ENCODE data around the gene CRYBG1. TPM values are rescaled to one million over a fixed set of nuclear protein-coding genes. Genes with fewer than 3 reads are reported as not detected.

The CRYBG1 gene
- total RNA-seq, 1 donor from 2014 or later: 3.7 TPM

- peaks cover 3 to 6% (median 5%) of the 10 kb centered on the region in 3 donors for H3K36me3 ChIP-seq (ENCODE audit: control insufficient read depth in 3 of 3, insufficient read depth in 3 of 3, low read length in 3 of 3)
- H3K27ac ChIP-seq (ENCODE audit: low read depth, low read length): no peak overlapping the region
- no peak overlapping the region for H3K4me3 ChIP-seq (ENCODE audit: low read length in 3 of 3)
- no peaks in the 10 kb centered on the region for H3K9me3 ChIP-seq (ENCODE audit: control insufficient read depth in 3 of 3, low read length in 3 of 3)
- H3K9ac ChIP-seq (ENCODE audit: low read depth in 1 of 3, low read length in 3 of 3): no peak overlapping the region
- H3K27me3 ChIP-seq (ENCODE audit: control insufficient read depth in 3 of 3, insufficient read depth in 3 of 3, low read length in 3 of 3): no peaks in the 10 kb centered on the region
- H3K4me1 ChIP-seq (ENCODE audit: control insufficient read depth in 3 of 3, insufficient read depth in 3 of 3, low read length in 3 of 3): peaks cover 0 to 2% (median 0%) of the 10 kb centered on the region in 3 donors
Observed at GRCh38 chr6:106564476-106564875, 204.0 kb downstream of the CRYBG1 start.

DNA sequence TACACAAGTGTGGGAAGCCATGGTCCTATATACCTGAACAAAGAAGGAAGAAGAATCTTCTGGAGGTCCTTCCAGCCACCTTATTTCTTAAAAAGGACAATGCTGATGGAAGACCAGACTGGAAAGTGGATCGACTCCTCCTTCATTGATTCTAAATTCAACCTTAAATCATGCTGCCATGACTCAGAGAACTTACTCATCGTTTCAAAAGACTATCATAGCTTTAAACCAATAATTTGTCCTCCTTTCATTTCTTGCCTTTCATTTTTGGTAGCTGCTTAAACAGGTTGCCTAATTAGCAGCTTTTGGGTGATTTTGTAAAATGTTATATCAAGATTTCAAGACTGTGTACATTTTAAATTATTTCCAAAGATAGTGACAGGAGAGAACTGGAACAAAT, 208.0 kb downstream of the CRYBG1 start:
- H3K4me3 ChIP-seq (ENCODE audit: low read length in 3 of 3): no peak overlapping the region
- H3K4me1 ChIP-seq (ENCODE audit: control insufficient read depth in 3 of 3, insufficient read depth in 3 of 3, low read length in 3 of 3): peaks cover 2 to 10% (median 2%) of the 10 kb centered on the region in 3 donors
- H3K36me3 ChIP-seq (ENCODE audit: control insufficient read depth in 3 of 3, insufficient read depth in 3 of 3, low read length in 3 of 3): peaks cover 13 to 30% (median 16%) of the 10 kb centered on the region in 3 donors
- H3K27ac ChIP-seq (ENCODE audit: low read depth, low read length): no peak overlapping the region
- no peaks in the 10 kb centered on the region for H3K27me3 ChIP-seq (ENCODE audit: control insufficient read depth in 3 of 3, insufficient read depth in 3 of 3, low read length in 3 of 3)
- H3K9me3 ChIP-seq (ENCODE audit: control insufficient read depth in 3 of 3, low read length in 3 of 3): no peaks in the 10 kb centered on the region
- H3K9ac ChIP-seq (ENCODE audit: low read depth in 1 of 3, low read length in 3 of 3): no peak overlapping the region

DNA sequence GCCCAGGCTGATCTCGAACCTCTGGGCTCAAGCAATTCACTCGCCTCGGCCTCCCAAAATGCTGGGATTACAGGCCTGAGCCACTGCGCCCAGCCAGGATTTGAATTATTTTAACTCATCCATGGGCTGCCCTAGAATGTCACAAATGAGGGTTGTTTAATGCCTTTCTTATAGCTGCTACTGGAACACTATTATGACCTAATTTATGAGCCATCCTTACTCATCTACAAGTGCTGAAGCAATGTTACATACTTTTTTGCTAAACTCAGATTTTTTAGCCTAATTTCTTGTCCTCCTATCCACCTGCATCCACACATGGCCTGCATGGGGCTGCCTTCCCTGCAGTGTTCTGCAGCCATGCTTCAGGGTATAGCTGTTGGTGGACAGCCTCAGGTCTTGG, 208.9 kb downstream of the CRYBG1 start:
- no peaks in the 10 kb centered on the region for H3K27me3 ChIP-seq (ENCODE audit: control insufficient read depth in 3 of 3, insufficient read depth in 3 of 3, low read length in 3 of 3)
- peaks cover 11 to 30% (median 16%) of the 10 kb centered on the region in 3 donors for H3K36me3 ChIP-seq (ENCODE audit: control insufficient read depth in 3 of 3, insufficient read depth in 3 of 3, low read length in 3 of 3)
- no peak overlapping the region for H3K27ac ChIP-seq (ENCODE audit: low read depth, low read length)
- H3K4me3 ChIP-seq (ENCODE audit: low read length in 3 of 3): no peak overlapping the region
- no peaks in the 10 kb centered on the region for H3K9me3 ChIP-seq (ENCODE audit: control insufficient read depth in 3 of 3, low read length in 3 of 3)
- no peak overlapping the region for H3K9ac ChIP-seq (ENCODE audit: low read depth in 1 of 3, low read length in 3 of 3)
- peaks cover 2 to 17% (median 10%) of the 10 kb centered on the region in 3 donors for H3K4me1 ChIP-seq (ENCODE audit: control insufficient read depth in 3 of 3, insufficient read depth in 3 of 3, low read length in 3 of 3)

GRCh38 chr6:106572436-106572835, 211.9 kb downstream of the CRYBG1 start:
- Histone ChIP-seq H3K9ac (ENCODE audit: low read depth in 1 of 3, low read length in 3 of 3) (no peak overlapping the region), H3K36me3 (ENCODE audit: control insufficient read depth in 3 of 3, insufficient read depth in 3 of 3, low read length in 3 of 3) (peaks cover 11 to 35% (median 16%) of the 10 kb centered on the region in 3 donors), H3K27ac (ENCODE audit: low read depth, low read length) (no peak overlapping the region), H3K4me1 (ENCODE audit: control insufficient read depth in 3 of 3, insufficient read depth in 3 of 3, low read length in 3 of 3) (peaks cover 0 to 28% (median 23%) of the 10 kb centered on the region in 3 donors), H3K9me3 (ENCODE audit: control insufficient read depth in 3 of 3, low read length in 3 of 3) (no peaks in the 10 kb centered on the region), H3K4me3 (ENCODE audit: low read length in 3 of 3) (no peak overlapping the region), H3K27me3 (ENCODE audit: control insufficient read depth in 3 of 3, insufficient read depth in 3 of 3, low read length in 3 of 3) (no peaks in the 10 kb centered on the region)

- Histone ChIP-seq H3K9ac (ENCODE audit: low read depth in 1 of 3, low read length in 3 of 3) (peak overlapping the region in 1 of 3 donors; percentile 19), H3K36me3 (ENCODE audit: control insufficient read depth in 3 of 3, insufficient read depth in 3 of 3, low read length in 3 of 3) (peaks cover 10 to 33% (median 13%) of the 10 kb centered on the region in 3 donors), H3K9me3 (ENCODE audit: control insufficient read depth in 3 of 3, low read length in 3 of 3) (no peaks in the 10 kb centered on the region), H3K27me3 (ENCODE audit: control insufficient read depth in 3 of 3, insufficient read depth in 3 of 3, low read length in 3 of 3) (no peaks in the 10 kb centered on the region), H3K4me1 (ENCODE audit: control insufficient read depth in 3 of 3, insufficient read depth in 3 of 3, low read length in 3 of 3) (peaks cover 0 to 28% (median 23%) of the 10 kb centered on the region in 3 donors), H3K27ac (ENCODE audit: low read depth, low read length) (no peak overlapping the region), H3K4me3 (ENCODE audit: low read length in 3 of 3) (no peak overlapping the region)
Observed at GRCh38 chr6:106572875-106573585, 212.5 kb downstream of the CRYBG1 start.

- peak overlapping the region; percentile 87 for H3K27ac ChIP-seq (ENCODE audit: low read depth, low read length)
- H3K27me3 ChIP-seq (ENCODE audit: control insufficient read depth in 3 of 3, insufficient read depth in 3 of 3, low read length in 3 of 3): no peaks in the 10 kb centered on the region
- H3K36me3 ChIP-seq (ENCODE audit: control insufficient read depth in 3 of 3, insufficient read depth in 3 of 3, low read length in 3 of 3): peaks cover 3 to 28% (median 11%) of the 10 kb centered on the region in 3 donors
- no peaks in the 10 kb centered on the region for H3K9me3 ChIP-seq (ENCODE audit: control insufficient read depth in 3 of 3, low read length in 3 of 3)
- peak overlapping the region; percentile 37 to 69 (median 48) for H3K9ac ChIP-seq (ENCODE audit: low read depth in 1 of 3, low read length in 3 of 3)
- H3K4me3 ChIP-seq (ENCODE audit: low read length in 3 of 3): no peak overlapping the region
- H3K4me1 ChIP-seq (ENCODE audit: control insufficient read depth in 3 of 3, insufficient read depth in 3 of 3, low read length in 3 of 3): peaks cover 0 to 30% (median 23%) of the 10 kb centered on the region in 3 donors
Observed at GRCh38 chr6:106574741-106575458, 214.4 kb downstream of the CRYBG1 start.

- peaks cover 0 to 21% (median 20%) of the 10 kb centered on the region in 3 donors for H3K4me1 ChIP-seq (ENCODE audit: control insufficient read depth in 3 of 3, insufficient read depth in 3 of 3, low read length in 3 of 3)
- peaks cover 8 to 19% (median 14%) of the 10 kb centered on the region in 3 donors for H3K36me3 ChIP-seq (ENCODE audit: control insufficient read depth in 3 of 3, insufficient read depth in 3 of 3, low read length in 3 of 3)
- no peak overlapping the region for H3K4me3 ChIP-seq (ENCODE audit: low read length in 3 of 3)
- no peaks in the 10 kb centered on the region for H3K27me3 ChIP-seq (ENCODE audit: control insufficient read depth in 3 of 3, insufficient read depth in 3 of 3, low read length in 3 of 3)
- no peak overlapping the region for H3K27ac ChIP-seq (ENCODE audit: low read depth, low read length)
- no peak overlapping the region for H3K9ac ChIP-seq (ENCODE audit: low read depth in 1 of 3, low read length in 3 of 3)
- no peaks in the 10 kb centered on the region for H3K9me3 ChIP-seq (ENCODE audit: control insufficient read depth in 3 of 3, low read length in 3 of 3)
Observed at GRCh38 chr6:106579281-106579680, 218.8 kb downstream of the CRYBG1 start.

DNA sequence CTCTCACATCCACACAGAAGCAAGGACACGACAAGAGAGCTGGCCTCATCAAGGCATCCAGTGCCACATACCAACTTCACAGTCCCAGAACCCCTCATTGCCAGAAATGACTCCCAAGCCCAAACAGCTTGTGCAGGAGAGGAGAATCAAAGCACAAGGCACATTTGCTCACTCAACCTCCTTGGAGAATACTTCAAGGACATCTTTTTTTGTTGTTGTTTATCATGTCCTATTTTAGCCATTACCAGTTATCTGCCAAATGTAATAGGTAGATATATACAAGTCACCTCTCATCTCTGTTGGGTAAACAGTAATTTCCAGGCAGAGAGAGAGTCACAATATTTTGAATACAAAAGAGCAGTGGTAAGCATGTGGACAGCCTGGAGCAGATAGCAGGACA, 221.0 kb downstream of the CRYBG1 start:
- peaks cover 8 to 19% (median 15%) of the 10 kb centered on the region in 3 donors for H3K36me3 ChIP-seq (ENCODE audit: control insufficient read depth in 3 of 3, insufficient read depth in 3 of 3, low read length in 3 of 3)
- peak overlapping the region; percentile 39 for H3K27ac ChIP-seq (ENCODE audit: low read depth, low read length)
- no peak overlapping the region for H3K9ac ChIP-seq (ENCODE audit: low read depth in 1 of 3, low read length in 3 of 3)
- no peak overlapping the region for H3K4me3 ChIP-seq (ENCODE audit: low read length in 3 of 3)
- peaks cover 0 to 9% (median 5%) of the 10 kb centered on the region in 3 donors for H3K4me1 ChIP-seq (ENCODE audit: control insufficient read depth in 3 of 3, insufficient read depth in 3 of 3, low read length in 3 of 3)
- no peaks in the 10 kb centered on the region for H3K9me3 ChIP-seq (ENCODE audit: control insufficient read depth in 3 of 3, low read length in 3 of 3)
- no peaks in the 10 kb centered on the region for H3K27me3 ChIP-seq (ENCODE audit: control insufficient read depth in 3 of 3, insufficient read depth in 3 of 3, low read length in 3 of 3)

GRCh38 chr6:106586815-106587415, 226.4 kb downstream of the CRYBG1 start:
- Histone ChIP-seq H3K27ac (ENCODE audit: low read depth, low read length) (no peak overlapping the region), H3K9me3 (ENCODE audit: control insufficient read depth in 3 of 3, low read length in 3 of 3) (no peaks in the 10 kb centered on the region), H3K4me1 (ENCODE audit: control insufficient read depth in 3 of 3, insufficient read depth in 3 of 3, low read length in 3 of 3) (peaks cover 3 to 10% (median 9%) of the 10 kb centered on the region in 3 donors), H3K9ac (ENCODE audit: low read depth in 1 of 3, low read length in 3 of 3) (no peak overlapping the region), H3K27me3 (ENCODE audit: control insufficient read depth in 3 of 3, insufficient read depth in 3 of 3, low read length in 3 of 3) (no peaks in the 10 kb centered on the region), H3K36me3 (ENCODE audit: control insufficient read depth in 3 of 3, insufficient read depth in 3 of 3, low read length in 3 of 3) (peaks cover 5 to 25% (median 21%) of the 10 kb centered on the region in 3 donors), H3K4me3 (ENCODE audit: low read length in 3 of 3) (no peak overlapping the region)
